Thoracic aorta (tissue), 2 donors: ENCODE results near the gene CA6. TPM values are rescaled to one million over a fixed set of nuclear protein-coding genes. Genes with fewer than 3 reads are reported as not detected.
"Not testable (repeated sequence)": the region's sequence is repeated elsewhere in the genome, so short reads cannot be mapped to it uniquely, and the experiment has no call there.

ENCODE experiments used
- ATAC-seq: fragments of 150-250 bp; one replicate; pipeline ENCODE4 v1.8.0; 2017; ENCODE audit warnings: low read depth; ENCODE audit not compliant: insufficient number of reproducible peaks, low FRiP score
- DNase-seq: peaks from one replicate; pipeline ENCODE4 v3.0.0-alpha.2; 2020; ENCODE audit warnings: low spot score
- H3K27ac ChIP-seq, 2 donors: fragments of 200-600 bp; sonication (generic); 1 replicate in 1 of 2; 2 replicates in 1 of 2; pipeline ENCODE4 v1.5.1; 2016; ENCODE audit warnings: mild to moderate bottlenecking in 2 of 2, moderate library complexity in 2 of 2
- H3K27me3 ChIP-seq: fragments of 200-600 bp; sonication (generic); replicated peaks from 2 replicates; pipeline ENCODE4 v1.6.0; 2016; ENCODE audit warnings: mild to moderate bottlenecking; ENCODE audit not compliant: insufficient read depth
- H3K36me3 ChIP-seq: fragments of 200-600 bp; sonication (generic); one replicate; pipeline ENCODE4 v1.5.1; 2016
- H3K4me1 ChIP-seq, 2 donors: fragments of 200-600 bp; sonication (generic); 1 replicate in 1 of 2; 2 replicates in 1 of 2; pipeline versions ENCODE4 v1.5.1 to v1.6.0; 2016; ENCODE audit warnings: low read depth in 2 of 2, mild to moderate bottlenecking in 1 of 2; ENCODE audit not compliant: control insufficient read depth in 1 of 2
- H3K4me3 ChIP-seq: fragments of 200-600 bp; sonication (generic); 2 replicates; pipeline ENCODE4 v1.5.1; 2016; ENCODE audit warnings: mild to moderate bottlenecking
- H3K9me3 ChIP-seq: fragments of 200-600 bp; sonication (generic); 2 replicates; pipeline ENCODE4 v1.5.1; 2016
- CTCF ChIP-seq: fragments of 200-600 bp; sonication (generic); IDR thresholded peaks from one replicate; pipeline ENCODE4 v1.5.1; 2019; ENCODE audit warnings: antibody characterized with exemption
- total RNA-seq, 2 donors: library from RNA; depleted of rRNA; stranded (reverse); fragments of >200 nt; gene quantifications; one replicate each; pipeline versions ENCODE4 v1.1.0 to v1.2.3, GENCODE V29; 2016

Gene CA6
- total RNA-seq, 2 donors from 2014 or later = not detected

GRCh38 chr1:8988618-8988967, 42.9 kb downstream of the CA6 start:
- no peaks in the 10 kb centered on the region for H3K36me3 ChIP-seq
- no peak overlapping the region for H3K4me3 ChIP-seq
- H3K27me3 ChIP-seq = no peaks in the 10 kb centered on the region
- TF ChIP-seq CTCF = no peak
- ATAC-seq (no peak), DNase-seq (no peak)
- H3K9me3 ChIP-seq = no peaks in the 10 kb centered on the region
- H3K4me1 ChIP-seq = peaks cover 3 to 11% of the 10 kb centered on the region in 2 donors
- H3K27ac ChIP-seq = no peak overlapping the region

GRCh38 chr1:8989061-8989460, 43.4 kb downstream of the CA6 start:
- DNase-seq (no peak), ATAC-seq (no peak)
- no peaks in the 10 kb centered on the region for H3K27me3 ChIP-seq
- TF ChIP-seq CTCF = no peak
- peaks cover 3 to 11% of the 10 kb centered on the region in 2 donors for H3K4me1 ChIP-seq
- no peak overlapping the region for H3K4me3 ChIP-seq
- no peak overlapping the region for H3K27ac ChIP-seq
- no peaks in the 10 kb centered on the region for H3K9me3 ChIP-seq
- no peaks in the 10 kb centered on the region for H3K36me3 ChIP-seq

GRCh38 chr1:8989821-8990220, 44.2 kb downstream of the CA6 start:
- Histone ChIP-seq H3K36me3 (no peaks in the 10 kb centered on the region), H3K27me3 (no peaks in the 10 kb centered on the region), H3K4me1 (peaks cover 3 to 11% of the 10 kb centered on the region in 2 donors), H3K4me3 (no peak overlapping the region), H3K9me3 (no peaks in the 10 kb centered on the region), H3K27ac (no peak overlapping the region)
- no peak for DNase-seq
- no peak for ATAC-seq
- TF ChIP-seq CTCF = no peak

GRCh38 chr1:8992936-8993687, 47.4 kb downstream of the CA6 start:
- Histone ChIP-seq H3K4me3 (no peak overlapping the region), H3K4me1 (no peaks in the 10 kb centered on the region), H3K27me3 (no peaks in the 10 kb centered on the region), H3K36me3 (no peaks in the 10 kb centered on the region), H3K27ac (no peak overlapping the region), H3K9me3 (no peaks in the 10 kb centered on the region)
- ATAC-seq = no peak
- DNase-seq = no peak
- TF ChIP-seq CTCF = no peak

DNA sequence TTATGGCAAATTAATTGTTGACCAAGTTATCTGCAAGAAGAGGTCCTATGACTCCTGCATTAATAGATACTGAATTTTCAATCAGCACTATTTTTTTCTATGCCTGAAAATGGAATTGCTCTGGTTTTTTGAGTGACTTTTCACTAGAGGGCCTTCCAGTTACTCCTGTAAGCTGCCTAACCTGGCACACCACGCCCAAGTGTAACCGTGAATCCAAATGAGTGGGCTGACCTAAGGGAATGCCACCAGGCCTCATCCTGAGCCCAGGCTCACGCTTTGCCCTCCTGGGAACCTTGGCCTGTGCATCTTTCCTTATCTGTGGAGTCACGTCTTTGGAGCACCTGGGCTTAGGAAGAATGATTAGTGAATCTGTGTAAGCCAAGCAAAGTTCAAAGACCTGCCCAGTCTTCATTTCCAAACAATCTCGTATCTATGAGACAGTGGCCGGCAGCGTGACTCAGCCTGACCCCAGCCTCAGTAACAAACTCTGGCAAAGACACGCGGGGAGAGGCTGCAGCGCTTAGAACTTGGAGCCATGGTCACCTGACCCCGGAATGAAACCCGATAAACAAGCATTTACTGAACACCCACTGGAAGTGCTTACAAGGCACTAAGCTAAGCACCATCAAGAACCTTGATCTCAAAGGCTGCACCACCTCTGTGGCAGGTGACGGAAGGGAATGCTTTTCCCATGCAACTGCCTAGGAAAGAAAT, 48.5 kb downstream of the CA6 start:
- not testable (repeated sequence) for H3K27me3 ChIP-seq, H3K9me3 ChIP-seq, H3K36me3 ChIP-seq, H3K4me3 ChIP-seq, H3K27ac ChIP-seq, ATAC-seq, DNase-seq, H3K4me1 ChIP-seq

DNA sequence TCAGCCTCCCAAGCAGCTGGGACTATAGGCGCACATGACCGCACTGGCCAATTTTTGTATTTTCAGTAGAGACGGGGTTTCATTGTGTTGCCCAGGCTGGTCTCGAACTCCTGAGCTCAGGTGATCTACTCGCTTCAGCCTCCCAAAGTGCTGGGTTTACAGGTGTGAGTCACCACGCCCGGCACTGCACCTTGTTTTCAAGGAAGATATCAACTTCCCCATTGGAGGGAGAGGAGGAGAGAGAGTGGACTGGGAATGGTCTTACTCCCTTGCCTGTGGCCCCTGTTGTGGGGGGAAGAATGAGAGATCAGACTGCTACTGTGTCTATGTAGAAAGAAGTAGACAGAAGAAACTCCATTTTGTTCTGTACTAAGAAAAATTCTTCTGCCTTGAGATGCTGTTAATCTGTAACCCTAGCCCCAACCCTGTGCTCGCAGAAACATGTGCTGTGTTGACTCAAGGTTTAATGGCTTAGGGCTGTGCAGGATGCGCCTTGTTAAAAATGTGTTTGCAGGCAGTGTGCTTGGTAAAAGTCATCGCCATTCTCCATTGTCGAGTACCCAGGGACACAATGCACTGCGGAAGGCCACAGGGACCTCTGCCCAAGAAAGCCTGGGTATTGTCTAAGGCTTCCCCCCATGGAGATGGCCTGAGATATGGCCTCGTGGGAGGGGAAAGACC, 56.0 kb downstream of the CA6 start:
- ATAC-seq, DNase-seq, H3K4me3 ChIP-seq: not testable (repeated sequence)

GRCh38 chr1:9002215-9002560, 56.5 kb downstream of the CA6 start:
- ATAC-seq, H3K9me3 ChIP-seq, H3K36me3 ChIP-seq, H3K27me3 ChIP-seq, H3K4me1 ChIP-seq, H3K4me3 ChIP-seq, DNase-seq, H3K27ac ChIP-seq: not testable (repeated sequence)

More for the DNA sequence above, 56.0 kb downstream of the CA6 start:
- not testable (repeated sequence) for H3K27ac ChIP-seq, H3K27me3 ChIP-seq, H3K9me3 ChIP-seq, H3K4me1 ChIP-seq, H3K36me3 ChIP-seq
